HepG2 (cell line): ENCODE results near the gene PTX4. TPM values are rescaled to one million over a fixed set of nuclear protein-coding genes. Genes with fewer than 3 reads are reported as not detected.

Experiments used
- ATAC-seq: fragments of 200-7000 bp; cut with Tn5 transposase; 3 replicates; pipeline ENCODE4 v1.9.1; 2020; ENCODE audit warnings: mild to moderate bottlenecking, moderate library complexity
- BruUV-seq: library from RNA; stranded (reverse); fragments of 400-500 nt; replicated peaks from 2 replicates; lab custom pipeline; 2021; lab: Mats Ljungman, UMichigan
- CTCF ChIA-PET: fragments of 300-600 bp; formaldehyde crosslinking; extraction: SDS; loops from one replicate; lab custom pipeline; 2021; ENCODE audit warnings: low total read pairs, inconsistent platforms, low intra/inter-chr PET ratio; lab: Yijun Ruan, JAX
- POLR2A ChIA-PET: fragments of 350-600 bp; sonication (Branson Sonifier 250); formaldehyde crosslinking; loops from one replicate; lab custom pipeline; 2020; ENCODE audit warnings: antibody characterized with exemption, inconsistent platforms; lab: Yijun Ruan, JAX
- DNase-seq: peaks from one replicate; pipeline ENCODE4 v3.0.0-alpha.2; 2015; ENCODE audit warnings: low spot score
- FAIRE-seq: peaks from 3 replicates; lab custom pipeline; 2011; peaks lifted over from hg19 to GRCh38; lab: Jason Lieb, UNC
- H2AFZ ChIP-seq: one replicate; pipeline ENCODE4 v1.6.1; 2011; ENCODE audit warnings: low read length, inconsistent platforms
- H3K27ac ChIP-seq: fragments of 300-600 bp; 3 replicates; pipeline ENCODE4 v1.8.0; 2011; ENCODE audit warnings: mixed run types, mild to moderate bottlenecking, mixed read lengths, low read length, inconsistent platforms; ENCODE audit not compliant: insufficient read depth; ENCODE audit errors: extremely low read length
- H3K27me3 ChIP-seq, 2 experiments: fragments of 200-600 bp in 1 of 2; 2 replicates in 1 of 2; 3 replicates in 1 of 2; pipeline versions ENCODE4 v1.6.0 to v1.8.0; 2011; ENCODE audit warnings: low read length in 2 of 2, mild to moderate bottlenecking in 2 of 2, moderate library complexity in 2 of 2, inconsistent platforms in 1 of 2; ENCODE audit not compliant: insufficient read depth in 2 of 2, control insufficient read depth in 1 of 2
- H3K36me3 ChIP-seq, 2 experiments: fragments of 200-600 bp in 1 of 2; replicated peaks in 1 of 2; 2 replicates in 1 of 2; 3 replicates in 1 of 2; pipeline versions ENCODE4 v1.5.1 to v1.8.0; 2011; ENCODE audit warnings: low read length in 2 of 2, inconsistent platforms in 1 of 2; ENCODE audit not compliant: insufficient read depth in 2 of 2, control insufficient read depth in 1 of 2
- H3K4me1 ChIP-seq: 2 replicates; pipeline ENCODE4 v1.5.1; 2012; ENCODE audit warnings: low read length, inconsistent platforms; ENCODE audit not compliant: insufficient read depth
- H3K4me2 ChIP-seq: 2 replicates; pipeline ENCODE4 v1.6.0; 2011; ENCODE audit warnings: low read depth, low read length, inconsistent platforms
- H3K4me3 ChIP-seq, 3 experiments: fragments of 200-600 bp in 1 of 3; sonication (generic), shearing (Covaris generic) in 1 of 3; replicated peaks in 1 of 3; 2 replicates each; pipeline ENCODE4 v1.5.1; 2011 to 2016; ENCODE audit warnings: low read length in 3 of 3, inconsistent platforms in 2 of 3, low read depth in 2 of 3, mild to moderate bottlenecking in 2 of 3, control low read depth in 1 of 3, mixed read lengths in 1 of 3; ENCODE audit not compliant: insufficient read depth in 1 of 3
- H3K79me2 ChIP-seq: one replicate; pipeline ENCODE4 v1.6.1; 2011; ENCODE audit warnings: low read length, inconsistent platforms; ENCODE audit not compliant: insufficient read depth
- H3K9ac ChIP-seq: 2 replicates; pipeline ENCODE4 v1.6.0; 2011; ENCODE audit warnings: mild to moderate bottlenecking, low read depth, low read length, inconsistent platforms; ENCODE audit not compliant: insufficient read depth
- H3K9me3 ChIP-seq: 2 replicates; pipeline ENCODE4 v1.5.1; 2012; ENCODE audit warnings: mild to moderate bottlenecking, low read length
- H4K20me1 ChIP-seq: 2 replicates; pipeline ENCODE4 v1.6.0; 2011; ENCODE audit warnings: inconsistent platforms, mild to moderate bottlenecking, low read length, moderate library complexity; ENCODE audit not compliant: insufficient read depth
- FOSL2 ChIP-seq: sonication (generic); formaldehyde crosslinking; IDR thresholded peaks from 2 replicates; pipeline ENCODE4 v1.4.0; 2020; ENCODE audit warnings: missing genetic modification reagents
- MEIS2 ChIP-seq: sonication (generic); formaldehyde crosslinking; IDR thresholded peaks from 2 replicates; pipeline ENCODE4 v1.9.0; 2021; ENCODE audit warnings: mild to moderate bottlenecking, missing genetic modification reagents
- MZF1 ChIP-seq: sonication (generic); formaldehyde crosslinking; IDR thresholded peaks from 2 replicates; pipeline ENCODE4 v1.8.1; 2023; ENCODE audit warnings: mild to moderate bottlenecking, missing genetic modification reagents, borderline replicate concordance
- NR2F6 ChIP-seq, 2 experiments: IDR thresholded peaks; 2 replicates each; pipeline ENCODE4 v1.6.1; 2016; ENCODE audit warnings: antibody characterized with exemption in 1 of 2, mild to moderate bottlenecking in 1 of 2
- SP2 ChIP-seq: sonication (generic); formaldehyde crosslinking; IDR thresholded peaks from 2 replicates; pipeline ENCODE4 v1.5.1; 2020; ENCODE audit warnings: mild to moderate bottlenecking, missing genetic modification reagents
- TOE1 ChIP-seq: sonication (generic); formaldehyde crosslinking; IDR thresholded peaks from 2 replicates; pipeline ENCODE4 v1.4.0; 2020; ENCODE audit warnings: mild to moderate bottlenecking, missing genetic modification reagents
- ZNF121 ChIP-seq: sonication (generic); formaldehyde crosslinking; IDR thresholded peaks from 2 replicates; pipeline ENCODE4 v1.5.0; 2020; ENCODE audit warnings: mild to moderate bottlenecking, missing genetic modification reagents
- ZNF207 ChIP-seq: fragments of 450-650 bp; IDR thresholded peaks from 2 replicates; pipeline ENCODE4 v1.6.1; 2016; ENCODE audit warnings: antibody characterized with exemption, borderline replicate concordance
- ZNF432 ChIP-seq: sonication (generic); formaldehyde crosslinking; IDR thresholded peaks from 2 replicates; pipeline ENCODE4 v1.5.0; 2020; ENCODE audit warnings: missing genetic modification reagents, mild to moderate bottlenecking, borderline replicate concordance
- ZNF580 ChIP-seq: IDR thresholded peaks from 2 replicates; pipeline ENCODE4 v1.6.1; 2016; ENCODE audit warnings: low read depth, borderline replicate concordance
- ZNF660 ChIP-seq: sonication (generic); formaldehyde crosslinking; IDR thresholded peaks from 2 replicates; pipeline ENCODE4 v1.5.1; 2020; ENCODE audit warnings: mild to moderate bottlenecking, low read depth, missing genetic modification reagents, borderline replicate concordance
- WGBS: methylation state at CpG from one replicate; pipeline ENCODE4 v1.1.6; 2017; ENCODE audit warnings: low lambda C conversion rate; 5-methylcytosine and 5-hydroxymethylcytosine counted together
- in situ Hi-C: cut with HindIII; loops from 2 replicates; pipeline ENCODE4 v1.10.0; 2017; ENCODE audit warnings: low pct_unique_long_range_greater_than_20kb; ENCODE audit not compliant: extremely low pct_ligation_motif_present
- intact Hi-C: fragments of 100-400 bp; cut with micrococcal nuclease; formaldehyde crosslinking; loops from one replicate; pipeline ENCODE4 v1.10.0; 2022; ENCODE audit not compliant: unreplicated experiment
- polyA plus RNA-seq, 8 experiments: library from polyadenylated mRNA; depleted of rRNA in 3 of 8; stranded (reverse) in 7 of 8; unstranded in 1 of 8; fragments of >200 nt; fragmentation: Illumina TruSeq in 4 of 8; extraction: Trizol in 4 of 8; gene quantifications; 2 replicates each; pipeline versions ENCODE4 v1.2.1 to v1.2.3, GENCODE V29; 2011 to 2016; ENCODE audit warnings: low read depth in 4 of 8, missing spikeins in 1 of 8, mixed read lengths in 1 of 8; ENCODE audit not compliant: insufficient read depth in 1 of 8
- total RNA-seq, 5 experiments: library from RNA; depleted of rRNA; stranded (reverse); fragments of >200 nt; fragmentation: Illumina TruSeq; extraction: Trizol; gene quantifications; 2 replicates each; pipeline ENCODE4 v1.2.3, GENCODE V29; 2016; ENCODE audit warnings: low read depth in 1 of 5
- TF ChIP-seq, protein P1 (sequence below): IDR thresholded peaks from 2 replicates; pipeline ENCODE4 v1.6.1; 2016; ENCODE audit warnings: low read depth
- TF ChIP-seq, protein P2 (sequence below): sonication (generic); formaldehyde crosslinking; IDR thresholded peaks from 2 replicates; pipeline ENCODE4 v1.8.1; 2023; ENCODE audit warnings: mild to moderate bottlenecking, missing genetic modification reagents
- TF ChIP-seq, protein P3 (sequence below): conservative IDR thresholded peaks from 2 replicates; pipeline ENCODE4 v1.6.1; 2018; ENCODE audit warnings: missing genetic modification reagents

Gene PTX4
- total and polyA plus RNA-seq, 2 of the 13 experiments (the other 11 are each of a cell fraction or from before 2014, with no cell fraction given), result 0.04 TPM; not detected in 1

GRCh38 chr16:1518626-1519135, 29.9 kb upstream of the PTX4 start (continued):
- no peak for TF ChIP-seq ZNF432 (CRISPR knock-in tag)
- no peak for TF ChIP-seq MZF1 (CRISPR knock-in tag)
- no peak for TF ChIP-seq ZNF660 (CRISPR knock-in tag)

GRCh38 chr16:1514507-1514906, 25.8 kb upstream of the PTX4 start:
- ATAC-seq, result no peak
- Histone ChIP-seq H3K36me3 (peaks cover 0 to 4% of the 10 kb centered on the region in 2 experiments; a peak in 1 of 5 replicates), H3K4me2 (no peak overlapping the region), H2AFZ (no peak overlapping the region), H4K20me1 (no peaks in the 10 kb centered on the region), H3K4me1 (no peaks in the 10 kb centered on the region), H3K79me2 (no peaks in the 10 kb centered on the region), H3K27me3 (no peaks in the 10 kb centered on the region), H3K4me3 (no peak overlapping the region), H3K9ac (no peak overlapping the region), H3K27ac (no peak overlapping the region), H3K9me3 (no peaks in the 10 kb centered on the region)
- ChIA-PET POLR2A (no interaction called here), CTCF (no interaction called here)
- intact Hi-C loops (no loop called here), in situ Hi-C loops (no loop called here)
- FAIRE-seq, result no peak
- BruUV-seq, result no TSS peak
- DNase-seq, result no peak
- WGBS, result 96% methylated on average over 3 of the region's 3 CpGs
- no peak for TF ChIP-seq FOSL2
- TF ChIP-seq ZNF580 (CRISPR knock-in tag), result no peak
- TF ChIP-seq TOE1, result no peak
- no peak for TF ChIP-seq NR2F6 (IDR thresholded peaks at IDR 0.05)
- TF ChIP-seq NR2F6 (CRISPR knock-in tag; IDR thresholded peaks at IDR 0.05), result no peak
- TF ChIP-seq SP2, result no peak
- TF ChIP-seq ZNF121 (CRISPR knock-in tag), result no peak
- TF ChIP-seq ZNF207, result no peak
- TF ChIP-seq, protein P1, sequence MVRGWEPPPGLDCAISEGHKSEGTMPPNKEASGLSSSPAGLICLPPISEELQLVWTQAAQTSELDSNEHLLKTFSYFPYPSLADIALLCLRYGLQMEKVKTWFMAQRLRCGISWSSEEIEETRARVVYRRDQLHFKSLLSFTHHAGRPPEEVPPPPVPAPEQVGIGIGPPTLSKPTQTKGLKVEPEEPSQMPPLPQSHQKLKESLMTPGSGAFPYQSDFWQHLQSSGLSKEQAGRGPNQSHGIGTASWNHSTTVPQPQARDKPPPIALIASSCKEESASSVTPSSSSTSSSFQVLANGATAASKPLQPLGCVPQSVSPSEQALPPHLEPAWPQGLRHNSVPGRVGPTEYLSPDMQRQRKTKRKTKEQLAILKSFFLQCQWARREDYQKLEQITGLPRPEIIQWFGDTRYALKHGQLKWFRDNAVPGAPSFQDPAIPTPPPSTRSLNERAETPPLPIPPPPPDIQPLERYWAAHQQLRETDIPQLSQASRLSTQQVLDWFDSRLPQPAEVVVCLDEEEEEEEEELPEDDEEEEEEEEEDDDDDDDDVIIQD (CRISPR knock-in tag), result no peak
- TF ChIP-seq, protein P2, sequence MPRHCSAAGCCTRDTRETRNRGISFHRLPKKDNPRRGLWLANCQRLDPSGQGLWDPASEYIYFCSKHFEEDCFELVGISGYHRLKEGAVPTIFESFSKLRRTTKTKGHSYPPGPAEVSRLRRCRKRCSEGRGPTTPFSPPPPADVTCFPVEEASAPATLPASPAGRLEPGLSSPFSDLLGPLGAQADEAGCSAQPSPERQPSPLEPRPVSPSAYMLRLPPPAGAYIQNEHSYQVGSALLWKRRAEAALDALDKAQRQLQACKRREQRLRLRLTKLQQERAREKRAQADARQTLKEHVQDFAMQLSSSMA (CRISPR knock-in tag), result no peak
- TF ChIP-seq, protein P3, sequence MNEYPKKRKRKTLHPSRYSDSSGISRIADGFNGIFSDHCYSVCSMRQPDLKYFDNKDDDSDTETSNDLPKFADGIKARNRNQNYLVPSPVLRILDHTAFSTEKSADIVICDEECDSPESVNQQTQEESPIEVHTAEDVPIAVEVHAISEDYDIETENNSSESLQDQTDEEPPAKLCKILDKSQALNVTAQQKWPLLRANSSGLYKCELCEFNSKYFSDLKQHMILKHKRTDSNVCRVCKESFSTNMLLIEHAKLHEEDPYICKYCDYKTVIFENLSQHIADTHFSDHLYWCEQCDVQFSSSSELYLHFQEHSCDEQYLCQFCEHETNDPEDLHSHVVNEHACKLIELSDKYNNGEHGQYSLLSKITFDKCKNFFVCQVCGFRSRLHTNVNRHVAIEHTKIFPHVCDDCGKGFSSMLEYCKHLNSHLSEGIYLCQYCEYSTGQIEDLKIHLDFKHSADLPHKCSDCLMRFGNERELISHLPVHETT (CRISPR knock-in tag), result no peak
- no peak for TF ChIP-seq MEIS2
